ES-I3 (cell line): ENCODE data around the gene GPR61.

ENCODE experiments used
- H3K36me3 ChIP-seq: 2 replicates; pipeline ENCODE4 v1.6.1; 2013; ENCODE audit warnings: mild to moderate bottlenecking, low read length, control low read depth, moderate library complexity; ENCODE audit not compliant: insufficient read depth
- H3K4me1 ChIP-seq: 2 replicates; pipeline ENCODE4 v1.6.1; 2013; ENCODE audit warnings: mild to moderate bottlenecking, control low read depth, low read length; ENCODE audit not compliant: insufficient read depth
- H3K9ac ChIP-seq: 2 replicates; pipeline ENCODE4 v1.6.1; 2013; ENCODE audit warnings: low read depth, mild to moderate bottlenecking, low read length, moderate library complexity
- H3K9me3 ChIP-seq: 2 replicates; pipeline ENCODE4 v1.6.1; 2013; ENCODE audit warnings: mild to moderate bottlenecking, low read length, moderate library complexity; ENCODE audit not compliant: control insufficient read depth, insufficient read depth

GPR61 gene

DNA sequence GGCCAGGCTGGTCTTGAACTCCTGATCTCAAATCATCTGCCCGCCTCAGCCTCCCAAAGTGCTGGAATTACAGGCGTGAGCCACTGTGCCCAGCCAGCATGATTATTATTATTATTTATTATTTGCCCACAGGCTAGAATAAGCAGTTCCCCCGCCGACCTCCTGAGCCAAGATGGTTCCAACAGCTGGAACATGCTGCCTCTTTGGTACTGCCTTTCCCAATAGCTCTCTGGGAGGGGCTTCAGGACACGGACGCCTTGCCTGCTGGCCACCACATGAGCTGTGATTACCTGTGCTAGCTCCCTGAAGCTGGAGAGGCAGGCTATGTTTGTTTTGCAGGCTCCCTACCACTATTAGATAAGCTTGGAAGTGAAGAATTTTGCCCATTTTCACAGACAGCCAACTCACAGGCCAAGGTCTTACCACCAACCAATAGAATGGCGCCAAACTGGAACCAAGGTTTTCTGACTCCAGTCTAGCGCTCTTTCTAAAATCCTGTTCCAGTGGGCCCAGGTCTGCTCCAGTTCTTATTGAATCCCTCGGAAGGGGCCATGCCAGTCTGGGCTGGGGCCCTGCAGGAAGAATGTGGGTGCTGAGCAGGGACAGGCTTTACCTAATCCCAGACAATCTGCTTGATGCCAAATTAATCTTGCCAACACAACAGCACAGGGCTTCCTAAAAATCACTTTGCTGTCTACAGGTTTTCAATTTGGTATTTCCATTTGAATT is 2.1 kb upstream of the GPR61 start:
- Histone ChIP-seq H3K36me3 (no peaks in the 10 kb centered on the region), H3K9me3 (no peaks in the 10 kb centered on the region), H3K4me1 (peaks cover 11% of the 10 kb centered on the region; the same call in 1 of the 2 replicates), H3K9ac (no peak overlapping the region)

DNA sequence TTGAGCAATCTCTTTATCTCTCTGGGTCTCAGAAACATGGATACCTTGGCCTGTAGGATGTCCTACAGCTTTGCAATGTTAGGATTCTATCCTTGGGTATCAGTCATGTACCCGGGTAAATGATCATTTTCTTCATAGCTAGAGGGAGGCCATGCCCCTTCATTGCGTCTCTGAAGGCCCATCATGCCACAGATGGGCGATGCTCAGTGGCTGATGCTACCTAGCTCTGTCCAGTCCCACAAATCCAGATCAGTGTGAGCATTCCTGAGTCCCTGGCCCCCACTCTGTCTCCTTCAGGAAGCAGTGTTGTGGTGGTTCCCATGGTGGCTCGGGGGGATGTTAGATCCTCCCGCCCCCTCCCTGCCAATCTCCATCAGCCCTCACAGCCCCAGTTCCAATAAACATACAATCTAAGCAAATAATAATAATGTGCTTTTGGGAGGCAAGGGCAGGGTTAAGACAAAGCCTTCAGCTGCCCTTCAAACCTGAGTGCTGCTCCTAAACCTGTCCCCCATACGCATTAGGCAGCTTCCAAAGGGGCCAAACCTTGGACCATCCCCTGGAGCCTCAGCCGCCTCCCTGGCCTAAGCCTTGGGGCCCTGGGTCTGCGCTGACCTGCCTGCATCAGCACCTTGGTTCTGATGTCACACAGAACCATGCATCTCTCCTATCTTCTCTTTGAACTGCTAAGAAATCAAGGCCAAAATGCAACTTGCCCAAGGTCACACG is 681 bp upstream of the GPR61 start:
- H3K9ac ChIP-seq = no peak overlapping the region
- H3K4me1 ChIP-seq = peaks cover 10% of the 10 kb centered on the region; the same call in 1 of the 2 replicates
- no peaks in the 10 kb centered on the region for H3K9me3 ChIP-seq
- H3K36me3 ChIP-seq = no peaks in the 10 kb centered on the region

DNA sequence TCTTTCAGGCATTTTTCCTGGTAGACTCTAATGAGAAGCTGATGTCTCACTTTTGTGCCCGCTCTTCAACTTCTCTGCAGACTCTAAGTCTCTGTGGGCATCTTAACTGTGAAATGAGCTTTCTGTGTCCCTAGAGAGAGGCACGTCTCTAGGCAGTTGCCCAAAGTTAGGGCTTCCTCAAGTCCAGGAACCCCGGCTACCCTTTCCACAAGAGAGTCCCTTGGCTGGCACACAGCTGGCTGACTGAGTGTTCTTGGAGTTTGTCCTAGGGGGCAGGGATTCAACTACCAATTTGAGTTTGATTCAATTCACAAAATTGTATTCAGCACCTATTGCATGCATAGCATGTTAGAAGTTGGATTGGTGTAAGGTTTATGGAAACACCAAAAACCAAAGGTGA is 1.4 kb downstream of the GPR61 start:
- H3K9ac ChIP-seq = no peak overlapping the region
- no peaks in the 10 kb centered on the region for H3K9me3 ChIP-seq
- H3K36me3 ChIP-seq = no peaks in the 10 kb centered on the region
- H3K4me1 ChIP-seq = peaks cover 10% of the 10 kb centered on the region; the same call in 1 of the 2 replicates

DNA sequence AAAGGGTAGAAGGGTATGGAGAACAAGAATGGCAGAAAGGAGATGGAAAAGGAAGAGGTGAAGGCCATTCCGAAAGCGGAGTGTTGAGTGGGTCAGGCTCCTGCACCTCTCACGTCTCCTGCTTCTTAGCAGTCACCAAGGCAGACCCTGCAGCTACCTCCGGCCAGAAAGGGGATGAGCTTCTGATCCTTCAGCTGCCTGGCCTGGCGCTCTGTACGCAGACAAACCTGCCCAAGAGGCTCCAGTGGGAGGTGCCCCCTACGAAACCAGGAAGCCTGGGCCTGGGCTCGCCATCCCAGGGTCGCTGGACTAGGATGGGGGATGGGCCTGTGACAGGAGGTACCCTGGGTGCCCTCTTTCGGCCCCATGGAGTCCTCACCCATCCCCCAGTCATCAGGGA is 3.0 kb downstream of the GPR61 start:
- peaks cover 21% of the 10 kb centered on the region for H3K4me1 ChIP-seq
- H3K9ac ChIP-seq = no peak overlapping the region
- no peaks in the 10 kb centered on the region for H3K36me3 ChIP-seq
- H3K9me3 ChIP-seq = no peaks in the 10 kb centered on the region

DNA sequence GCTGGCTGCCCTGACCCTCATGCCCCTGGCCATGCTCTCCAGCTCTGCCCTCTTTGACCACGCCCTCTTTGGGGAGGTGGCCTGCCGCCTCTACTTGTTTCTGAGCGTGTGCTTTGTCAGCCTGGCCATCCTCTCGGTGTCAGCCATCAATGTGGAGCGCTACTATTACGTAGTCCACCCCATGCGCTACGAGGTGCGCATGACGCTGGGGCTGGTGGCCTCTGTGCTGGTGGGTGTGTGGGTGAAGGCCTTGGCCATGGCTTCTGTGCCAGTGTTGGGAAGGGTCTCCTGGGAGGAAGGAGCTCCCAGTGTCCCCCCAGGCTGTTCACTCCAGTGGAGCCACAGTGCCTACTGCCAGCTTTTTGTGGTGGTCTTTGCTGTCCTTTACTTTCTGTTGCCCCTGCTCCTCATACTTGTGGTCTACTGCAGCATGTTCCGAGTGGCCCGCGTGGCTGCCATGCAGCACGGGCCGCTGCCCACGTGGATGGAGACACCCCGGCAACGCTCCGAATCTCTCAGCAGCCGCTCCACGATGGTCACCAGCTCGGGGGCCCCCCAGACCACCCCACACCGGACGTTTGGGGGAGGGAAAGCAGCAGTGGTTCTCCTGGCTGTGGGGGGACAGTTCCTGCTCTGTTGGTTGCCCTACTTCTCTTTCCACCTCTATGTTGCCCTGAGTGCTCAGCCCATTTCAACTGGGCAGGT is 3.8 kb downstream of the GPR61 start:
- H3K4me1 ChIP-seq = peaks cover 21% of the 10 kb centered on the region
- H3K36me3 ChIP-seq = no peaks in the 10 kb centered on the region
- no peak overlapping the region for H3K9ac ChIP-seq
- no peaks in the 10 kb centered on the region for H3K9me3 ChIP-seq

DNA sequence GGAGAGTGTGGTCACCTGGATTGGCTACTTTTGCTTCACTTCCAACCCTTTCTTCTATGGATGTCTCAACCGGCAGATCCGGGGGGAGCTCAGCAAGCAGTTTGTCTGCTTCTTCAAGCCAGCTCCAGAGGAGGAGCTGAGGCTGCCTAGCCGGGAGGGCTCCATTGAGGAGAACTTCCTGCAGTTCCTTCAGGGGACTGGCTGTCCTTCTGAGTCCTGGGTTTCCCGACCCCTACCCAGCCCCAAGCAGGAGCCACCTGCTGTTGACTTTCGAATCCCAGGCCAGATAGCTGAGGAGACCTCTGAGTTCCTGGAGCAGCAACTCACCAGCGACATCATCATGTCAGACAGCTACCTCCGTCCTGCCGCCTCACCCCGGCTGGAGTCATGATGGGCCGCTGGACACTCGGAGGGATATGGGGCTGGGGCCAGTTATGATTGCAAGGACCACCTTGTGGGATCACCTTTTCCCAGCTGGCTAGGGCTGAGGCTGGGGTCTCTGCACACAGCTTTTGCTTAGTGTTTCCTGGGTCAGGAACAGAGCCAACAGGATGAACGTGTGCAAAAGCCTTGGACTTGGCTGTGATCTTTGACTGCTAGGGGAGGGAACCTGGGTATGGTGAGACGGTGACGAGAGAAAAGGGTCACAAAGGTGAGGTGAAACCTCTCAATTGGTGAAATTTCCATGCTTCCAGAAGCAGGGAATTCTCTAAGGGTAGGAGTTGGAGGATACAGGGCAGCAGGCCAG is 4.5 kb downstream of the GPR61 start:
- H3K36me3 ChIP-seq = no peaks in the 10 kb centered on the region
- H3K4me1 ChIP-seq = peaks cover 21% of the 10 kb centered on the region
- H3K9ac ChIP-seq = no peak overlapping the region
- no peaks in the 10 kb centered on the region for H3K9me3 ChIP-seq

DNA sequence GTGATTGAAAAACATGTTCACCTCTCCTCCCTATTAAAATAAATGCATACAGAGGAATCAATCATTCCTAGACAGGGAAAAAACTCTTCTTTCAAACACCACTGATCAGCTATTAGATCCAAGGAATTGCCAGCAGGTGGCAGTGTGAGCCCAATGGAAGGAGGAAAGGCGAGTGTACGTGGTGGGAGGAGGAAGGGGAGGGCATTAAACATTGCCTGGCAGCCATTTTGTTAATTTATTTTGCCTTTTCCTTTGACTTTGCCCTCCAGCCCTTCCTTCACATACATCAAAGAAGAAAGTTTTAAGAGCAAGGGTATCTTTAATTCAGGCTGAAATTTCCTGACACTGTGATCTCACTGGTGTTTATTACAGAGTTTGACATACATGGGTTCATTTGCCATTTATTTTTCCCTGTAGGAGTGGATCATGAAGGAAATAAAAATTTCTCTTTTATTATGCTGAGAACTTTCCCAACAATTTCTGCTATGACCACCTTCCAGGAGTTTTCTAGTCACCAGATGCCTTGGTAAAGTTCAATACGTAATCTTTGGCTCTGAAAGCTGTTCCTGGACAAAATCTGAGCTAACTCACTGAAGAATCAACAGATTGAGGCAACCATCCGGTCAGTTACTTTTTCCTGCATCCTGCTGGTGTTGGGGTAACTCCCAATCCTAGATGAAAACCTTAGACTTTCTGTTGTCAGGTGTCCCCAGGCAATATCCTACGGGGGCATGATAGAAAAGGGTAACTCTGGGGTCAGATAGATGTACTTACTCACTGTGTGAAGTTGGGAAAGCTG is 6.8 kb downstream of the GPR61 start:
- no peaks in the 10 kb centered on the region for H3K9me3 ChIP-seq
- peaks cover 15% of the 10 kb centered on the region for H3K4me1 ChIP-seq
- H3K36me3 ChIP-seq = no peaks in the 10 kb centered on the region
- peak overlapping the region; percentile 97 for H3K9ac ChIP-seq

DNA sequence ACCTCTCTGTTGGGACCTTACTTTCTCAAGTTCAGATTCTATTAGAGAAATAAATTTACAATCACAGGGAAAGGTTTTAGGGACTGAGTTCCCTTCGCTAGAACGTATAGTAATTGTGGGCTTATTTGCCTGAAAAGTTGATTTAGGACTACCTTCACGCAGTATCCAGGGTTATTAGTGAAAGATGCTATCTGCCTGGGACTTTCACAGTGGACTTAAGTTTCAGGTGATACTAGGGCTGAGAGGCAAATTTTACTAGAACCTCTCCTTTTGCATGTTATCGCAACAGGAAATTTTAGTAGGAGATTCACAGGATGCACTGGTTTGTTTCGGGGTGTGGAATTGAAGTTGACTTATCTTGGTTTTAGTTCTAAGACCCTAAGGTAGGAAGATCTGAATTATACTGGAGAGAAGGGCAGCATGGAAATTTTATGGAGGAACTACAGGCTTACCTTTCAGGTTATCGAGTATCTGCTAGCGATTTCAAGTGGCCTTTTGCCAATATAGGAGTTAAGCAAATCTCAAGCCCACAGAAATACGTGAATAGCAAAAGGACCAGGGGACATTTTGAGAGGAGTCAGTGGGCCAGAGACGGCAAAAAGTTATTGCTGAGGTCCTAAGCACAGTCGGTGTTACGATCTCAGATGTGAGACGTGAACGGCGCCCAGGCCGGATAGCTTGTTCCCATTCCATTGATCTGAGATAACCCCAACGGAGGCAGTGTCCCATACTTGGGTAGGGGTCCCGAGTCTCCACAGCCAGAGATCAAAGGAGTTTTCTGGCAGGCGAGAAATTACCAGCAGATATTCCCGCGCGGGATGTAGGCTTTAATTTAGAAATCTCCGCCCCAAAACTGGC is 8.0 kb downstream of the GPR61 start:
- Histone ChIP-seq H3K9ac (peak overlapping the region; percentile 97), H3K36me3 (no peaks in the 10 kb centered on the region), H3K4me1 (peaks cover 15% of the 10 kb centered on the region), H3K9me3 (no peaks in the 10 kb centered on the region)

DNA sequence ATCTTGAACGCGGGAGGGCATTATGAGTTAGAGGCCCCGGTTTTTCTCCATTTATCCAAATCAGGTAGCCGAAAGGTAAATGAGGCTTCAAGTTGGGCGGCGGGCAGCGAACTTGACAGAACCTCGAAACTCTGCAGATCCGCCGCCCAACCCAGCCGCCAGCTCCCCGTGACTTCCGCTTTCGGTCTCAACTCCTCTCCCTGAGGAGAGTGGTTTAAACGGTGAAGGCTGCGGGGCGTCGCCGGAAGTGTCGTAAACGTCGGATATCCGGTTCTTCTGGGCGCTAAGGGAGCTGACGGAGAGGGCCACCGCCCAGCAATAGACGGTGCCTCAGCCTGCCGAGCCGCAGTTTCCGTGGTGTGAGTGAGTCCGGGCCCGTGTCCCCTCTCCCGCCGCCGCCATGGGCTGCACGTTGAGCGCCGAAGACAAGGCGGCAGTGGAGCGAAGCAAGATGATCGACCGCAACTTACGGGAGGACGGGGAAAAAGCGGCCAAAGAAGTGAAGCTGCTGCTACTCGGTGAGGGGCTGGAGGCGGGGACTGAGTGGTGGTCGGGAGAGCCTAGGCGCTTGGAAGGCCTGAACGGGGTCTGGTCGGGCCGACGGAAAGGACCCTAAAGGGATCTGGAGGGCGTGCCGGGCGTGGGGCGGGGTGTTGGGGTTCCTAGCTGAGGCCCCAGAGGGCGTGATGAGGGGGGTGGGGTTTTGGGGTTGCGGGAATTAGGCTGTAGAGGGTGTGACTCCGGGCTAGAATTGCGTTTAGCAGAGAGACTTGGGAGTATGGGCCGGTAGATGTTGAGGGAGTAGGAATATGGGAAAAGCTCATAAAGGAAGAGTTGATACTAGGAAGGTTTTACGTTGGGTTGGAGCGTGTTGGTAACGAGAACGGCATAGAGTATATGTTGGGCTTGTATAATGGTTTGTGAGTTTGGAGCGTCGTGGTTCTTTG is 8.9 kb downstream of the GPR61 start, which contains the start of gene GNAI3:
Gene GNAI3, plus strand, starts transcription at position 295 of the 947 bp plus-strand sequence. Its CDS starts 106 bp downstream, at position 401.
- Histone ChIP-seq H3K36me3 (no peaks in the 10 kb centered on the region), H3K4me1 (peaks cover 15% of the 10 kb centered on the region), H3K9ac (peak within 1 kb of the TSS; percentile 97)

DNA sequence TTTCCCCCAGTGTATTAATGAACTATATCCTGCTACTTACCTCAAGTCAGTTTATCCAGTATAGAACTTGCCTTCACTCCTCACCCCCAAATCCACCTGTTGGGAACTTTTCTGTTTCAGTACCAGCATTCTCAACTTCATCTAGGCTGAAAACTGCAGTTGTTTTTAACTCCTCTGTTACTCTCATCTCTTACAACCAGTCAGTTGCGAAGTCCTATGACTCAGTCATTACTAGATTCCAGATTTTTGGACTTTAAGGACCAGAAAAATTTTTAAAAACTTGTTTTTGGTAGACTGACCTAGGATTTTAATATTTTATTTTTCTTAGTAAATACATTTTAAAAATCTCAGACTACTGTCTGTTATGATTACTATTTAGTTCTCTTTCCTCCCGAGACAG is 16.9 kb downstream of the GPR61 start:
- H3K4me1 ChIP-seq = peaks cover 3% of the 10 kb centered on the region
- H3K9ac ChIP-seq = no peak overlapping the region
- no peaks in the 10 kb centered on the region for H3K9me3 ChIP-seq
- no peaks in the 10 kb centered on the region for H3K36me3 ChIP-seq

More for the DNA sequence above, 8.9 kb downstream of the GPR61 start, which contains the start of gene GNAI3:
- H3K9me3 ChIP-seq = no peaks in the 10 kb centered on the region

DNA sequence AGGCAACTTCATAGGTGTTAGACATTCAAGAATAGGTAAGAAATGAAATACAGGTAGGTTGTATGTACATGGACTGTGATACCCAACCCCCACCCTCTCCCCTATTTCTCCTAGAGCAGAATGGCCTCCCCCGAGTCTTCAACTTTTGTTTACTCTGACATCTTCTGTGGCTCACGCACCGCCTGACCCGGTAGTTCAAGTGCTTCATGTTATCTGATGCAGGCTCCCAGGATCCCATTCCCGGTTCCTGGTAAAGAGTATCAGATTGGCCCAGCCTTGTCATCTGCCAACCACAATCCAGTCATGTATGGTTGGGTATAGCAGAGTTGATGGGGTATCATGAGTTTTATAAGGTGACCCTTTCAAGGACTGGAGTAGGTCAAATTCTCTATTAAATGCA is 17.8 kb downstream of the GPR61 start:
- peaks cover 6% of the 10 kb centered on the region for H3K4me1 ChIP-seq
- H3K36me3 ChIP-seq = no peaks in the 10 kb centered on the region
- H3K9me3 ChIP-seq = no peaks in the 10 kb centered on the region
- no peak overlapping the region for H3K9ac ChIP-seq

DNA sequence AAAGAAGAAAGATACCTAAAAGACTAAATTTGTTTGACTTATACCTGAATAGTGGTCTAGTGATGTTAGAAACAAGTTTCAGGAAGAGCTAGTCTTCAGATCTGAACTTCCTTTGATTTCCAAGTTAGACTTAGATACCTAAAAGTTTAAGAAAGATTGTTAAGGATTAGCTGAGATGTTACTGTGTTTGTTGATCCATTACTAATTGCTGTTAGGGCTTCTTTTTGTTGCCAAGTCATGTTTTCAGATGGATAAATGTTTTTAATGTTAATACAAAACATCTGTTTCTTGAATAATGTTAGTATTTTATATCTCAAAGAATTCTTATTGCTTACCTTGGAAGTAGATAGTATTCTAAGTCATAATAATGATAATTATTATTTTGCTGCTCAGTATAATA is 20.3 kb downstream of the GPR61 start:
- H3K4me1 ChIP-seq = peaks cover 30% of the 10 kb centered on the region
- H3K36me3 ChIP-seq = no peaks in the 10 kb centered on the region
- H3K9ac ChIP-seq = no peak overlapping the region
- H3K9me3 ChIP-seq = no peaks in the 10 kb centered on the region
